HG03460 (cell line): Measurements from ENCODE around the gene ZFAND5.

Experiments used
- ATAC-seq: cut with Tn5 transposase; IDR thresholded peaks from one replicate; pipeline ENCODE4 v1.9.1; 2021; ENCODE audit not compliant: unreplicated experiment

The ZFAND5 gene

DNA sequence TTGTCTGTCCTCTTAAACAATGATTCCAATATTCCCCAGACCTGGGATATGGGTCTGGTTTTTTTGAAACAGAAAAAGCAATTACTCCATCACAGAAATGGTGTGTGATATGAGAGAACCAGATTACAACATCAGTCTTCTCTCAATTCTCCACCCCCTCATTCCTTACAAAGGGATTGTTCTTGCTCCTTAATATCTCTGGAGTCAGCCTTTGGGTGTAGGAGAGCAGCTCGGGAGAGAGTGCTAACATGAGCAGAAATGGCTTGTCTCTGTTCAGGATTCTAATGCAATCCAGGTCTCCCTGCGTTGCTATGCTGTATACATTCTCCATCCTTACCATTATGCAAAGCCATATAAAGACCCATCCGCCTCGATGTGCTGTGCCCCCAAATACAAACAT, 32.7 kb downstream of the ZFAND5 start:
- no peak for ATAC-seq

DNA sequence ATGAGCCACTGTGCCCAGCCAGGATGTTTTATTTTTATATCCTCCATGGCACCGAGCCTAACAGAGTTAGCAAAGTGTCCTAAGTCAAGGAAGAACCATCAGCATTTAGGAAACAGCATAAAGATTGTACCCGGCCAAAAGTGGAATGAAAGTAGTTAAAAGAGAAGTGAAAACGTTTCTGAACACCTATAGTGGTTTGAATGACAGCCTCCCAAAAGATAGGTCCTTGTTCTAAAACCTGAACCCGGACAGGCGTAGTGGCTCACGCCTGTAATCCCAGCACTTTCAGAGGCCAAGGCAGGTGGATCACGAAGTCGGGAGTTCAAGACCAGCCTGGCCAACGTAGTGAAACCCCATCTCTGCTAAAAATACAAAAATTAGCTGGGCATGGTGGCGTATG, 37.4 kb downstream of the ZFAND5 start:
- ATAC-seq = no peak

DNA sequence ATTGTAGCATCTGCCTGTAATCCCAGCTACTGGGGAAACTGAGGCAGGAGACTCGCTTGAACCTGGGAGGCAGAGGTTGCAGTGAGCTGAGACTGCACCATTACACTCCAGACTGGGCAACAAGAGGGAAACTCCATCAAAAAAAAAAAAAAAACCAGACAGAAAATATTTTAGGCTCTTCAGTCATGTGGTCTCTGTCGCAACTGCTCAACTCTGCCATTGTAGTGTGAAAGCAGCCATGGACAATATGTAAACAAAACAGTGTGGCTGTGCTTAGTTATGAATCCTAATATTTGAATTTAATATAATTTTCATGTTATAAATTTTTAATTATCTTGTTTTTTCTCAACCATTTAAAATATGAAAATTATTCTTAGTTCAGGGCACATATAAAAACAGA, 38.4 kb downstream of the ZFAND5 start:
- ATAC-seq = no peak

DNA sequence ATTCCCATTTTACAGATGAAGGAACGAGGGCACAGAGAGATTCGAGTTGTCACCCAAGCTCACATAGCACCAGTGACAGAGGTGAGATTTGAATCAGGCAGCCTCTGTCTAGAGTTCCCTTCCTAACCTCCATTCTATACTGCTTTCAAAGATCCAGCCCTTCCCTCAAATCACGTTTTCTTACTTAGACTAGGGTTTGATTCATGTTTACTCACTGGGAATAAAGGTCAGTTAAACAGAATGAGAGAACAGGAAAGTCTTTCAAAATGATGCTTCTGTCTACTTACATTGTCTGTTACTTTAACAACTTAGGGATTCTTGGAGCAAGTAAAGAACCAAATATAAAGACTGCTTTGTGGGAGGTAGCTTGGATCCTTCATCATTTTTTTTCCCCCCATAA, 40.0 kb downstream of the ZFAND5 start:
- no peak for ATAC-seq

DNA sequence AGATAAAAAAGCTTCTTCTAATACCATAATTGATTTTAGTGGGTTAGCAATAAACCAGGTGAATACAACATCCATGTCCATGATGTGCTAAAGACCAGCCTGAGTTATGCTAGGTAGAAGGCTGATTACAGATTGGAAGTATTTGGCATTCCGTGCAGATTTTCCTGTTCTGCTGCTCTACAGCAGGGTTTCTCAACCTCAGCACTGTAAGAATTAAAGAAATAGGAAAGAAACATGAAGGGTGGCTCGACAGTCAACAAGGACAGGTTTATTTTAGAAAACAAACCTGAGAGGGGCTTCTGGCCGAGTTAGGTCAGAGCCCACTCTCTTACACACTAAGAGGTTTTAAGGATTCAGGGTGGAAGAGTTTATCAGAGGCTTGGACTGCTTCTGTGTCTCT, 42.3 kb downstream of the ZFAND5 start:
- no peak for ATAC-seq

DNA sequence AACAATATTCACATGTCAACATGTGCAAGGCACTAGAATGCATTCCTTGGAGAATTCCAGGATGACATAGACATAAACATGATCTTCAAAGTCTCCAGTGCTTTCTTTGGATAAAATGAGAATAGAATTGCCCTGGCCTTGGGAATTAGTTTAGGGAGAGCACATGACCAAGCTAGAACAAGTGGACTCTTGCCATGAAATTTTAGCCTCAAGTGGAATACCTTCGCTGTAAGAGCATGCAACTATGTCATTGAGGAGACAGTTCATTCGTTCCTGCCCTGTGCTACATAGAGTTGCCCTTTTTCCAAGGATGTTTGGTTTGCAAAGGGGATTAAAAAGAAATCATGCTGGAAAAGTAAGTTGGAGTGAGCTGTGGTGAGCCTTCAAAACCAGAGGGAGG, 42.7 kb downstream of the ZFAND5 start:
- ATAC-seq = no peak

DNA sequence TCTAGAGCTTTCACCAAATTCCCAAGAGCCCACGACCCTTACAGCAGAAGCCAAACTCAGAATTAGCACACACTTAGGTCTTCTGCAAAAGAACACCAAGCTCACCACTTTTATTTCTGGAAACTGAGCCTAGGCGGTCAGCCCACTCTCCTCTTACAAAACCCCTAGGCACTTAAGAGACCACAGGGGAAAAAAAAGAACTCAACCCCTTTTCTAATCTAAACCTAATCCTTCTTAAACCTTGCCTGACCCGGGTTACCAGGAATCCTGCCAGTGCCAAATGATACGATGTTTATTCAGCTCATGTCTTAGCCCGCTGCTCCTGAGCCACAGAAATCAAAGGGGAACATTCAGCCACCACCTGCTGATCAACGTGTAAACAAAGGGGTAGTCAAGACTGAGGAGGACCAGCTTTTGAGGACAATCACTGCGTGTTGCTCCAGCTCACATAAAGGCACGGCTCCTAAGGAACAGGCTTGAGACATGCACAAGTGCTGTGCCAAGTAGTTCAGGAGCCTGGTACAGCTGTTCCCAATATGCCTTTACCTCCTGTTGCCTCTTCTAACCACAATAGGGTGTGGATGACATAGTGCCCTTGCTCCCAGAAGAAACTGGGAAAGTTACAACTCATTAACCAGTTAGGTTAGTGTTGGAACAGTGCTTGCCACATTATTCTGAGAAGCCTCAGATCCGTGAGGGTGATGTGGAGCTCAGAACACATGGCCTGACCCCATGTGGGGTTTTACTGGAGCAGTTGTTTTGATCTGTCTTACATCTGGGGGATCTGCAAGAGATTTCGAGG, 49.3 kb downstream of the ZFAND5 start:
- ATAC-seq = no peak

DNA sequence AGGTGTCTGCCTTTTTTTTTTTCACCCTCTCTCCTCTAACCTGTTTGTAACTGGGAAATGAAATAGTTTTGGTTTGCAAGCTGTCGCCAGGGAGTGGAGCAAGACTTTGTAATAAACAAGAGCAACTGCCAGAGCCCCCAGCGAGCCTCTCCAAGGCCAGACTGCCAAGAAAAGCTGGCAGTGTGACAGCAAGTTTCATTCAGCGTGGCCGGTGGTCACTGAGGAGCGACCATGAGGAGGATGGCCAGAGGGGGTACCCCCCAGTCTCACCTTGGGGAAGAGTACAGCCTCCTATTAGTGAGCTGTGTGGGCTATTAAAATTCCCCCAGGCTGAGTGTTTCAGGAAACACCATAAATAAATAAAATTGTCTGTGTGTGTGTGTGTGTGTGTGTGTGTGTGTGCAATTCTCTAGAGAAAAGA, 49.9 kb downstream of the ZFAND5 start:
- ATAC-seq = no peak

DNA sequence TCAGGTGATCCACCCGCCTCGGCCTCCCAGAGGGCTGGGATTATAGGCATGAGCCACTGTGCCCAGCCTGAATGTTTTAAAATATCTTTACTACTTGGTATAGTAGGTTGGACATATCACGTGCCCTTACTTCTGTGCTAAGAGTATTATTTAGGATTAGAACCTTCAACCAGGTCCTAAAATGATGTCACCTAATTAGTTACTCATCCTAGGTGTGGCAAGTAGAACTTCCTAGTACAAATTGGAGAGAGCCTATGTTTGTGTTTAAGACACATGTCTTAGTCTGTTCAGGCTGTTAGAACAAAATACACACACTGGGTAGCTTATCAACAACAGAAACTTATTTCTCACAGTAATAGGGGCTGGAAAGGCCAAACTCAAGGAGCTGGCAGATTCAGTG, 51.5 kb downstream of the ZFAND5 start:
- no peak for ATAC-seq

DNA sequence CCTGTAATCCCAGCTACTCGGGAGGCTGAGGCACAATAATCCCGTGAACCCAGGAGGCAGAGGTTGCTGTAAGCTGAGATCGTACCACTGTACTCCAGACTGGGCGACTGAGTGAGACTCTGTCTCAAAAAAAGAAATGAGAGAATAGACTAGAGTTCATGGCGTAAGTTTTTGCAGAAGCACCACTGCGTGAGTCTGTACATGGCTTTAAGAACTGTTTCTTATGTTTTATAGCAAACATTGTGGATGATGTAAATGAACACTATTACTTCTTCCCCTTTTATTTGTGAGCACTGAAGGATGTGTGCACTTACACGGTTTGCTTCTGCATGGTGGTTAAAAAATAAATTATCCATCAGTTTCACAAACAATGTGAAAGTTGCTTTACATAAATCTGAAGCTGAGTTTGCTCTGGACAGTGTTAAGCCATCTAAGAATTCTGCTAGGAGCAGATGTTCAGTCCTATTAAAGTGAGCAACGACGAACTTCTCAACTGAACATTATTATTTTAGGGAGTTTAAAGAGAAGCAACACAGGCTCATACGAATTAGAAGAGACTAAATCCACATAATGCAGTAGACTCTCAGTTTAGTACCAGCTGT, 52.5 kb downstream of the ZFAND5 start:
- peak; percentile 54 for ATAC-seq

DNA sequence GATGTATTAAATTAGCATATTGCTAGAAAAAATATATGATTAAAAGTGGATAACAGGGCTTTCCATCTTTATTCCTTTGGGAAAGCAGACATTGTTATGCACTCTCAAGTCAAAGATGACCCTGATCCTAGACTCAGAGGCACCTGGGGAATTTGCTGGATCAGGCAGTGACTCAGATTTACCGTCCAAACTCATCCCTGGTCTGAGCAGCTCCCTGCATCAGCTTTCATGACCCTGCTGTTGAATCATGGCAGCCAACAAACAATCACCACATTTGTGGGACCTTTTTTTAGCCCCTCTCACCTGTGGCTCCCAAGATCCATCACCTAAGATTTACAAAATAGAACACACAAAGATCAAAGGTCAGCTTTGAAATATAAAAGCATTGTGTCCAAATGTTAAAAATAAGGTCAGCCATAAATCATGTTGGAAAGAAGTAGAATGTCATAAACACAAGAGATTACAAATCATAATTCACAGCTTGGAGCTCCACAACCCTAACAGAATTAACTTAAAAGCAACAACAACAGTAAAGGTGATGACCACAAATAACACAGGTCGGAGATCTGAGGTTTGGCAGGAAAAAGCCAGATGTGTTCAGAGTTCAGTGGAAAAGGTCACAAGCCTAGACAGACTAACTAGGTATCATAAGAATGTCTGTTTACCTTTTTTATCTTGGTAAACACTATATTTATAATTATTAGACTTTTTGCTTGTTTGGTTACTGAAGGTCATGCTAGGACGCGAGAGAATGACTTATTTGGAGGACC, 55.5 kb downstream of the ZFAND5 start:
- ATAC-seq = no peak

DNA sequence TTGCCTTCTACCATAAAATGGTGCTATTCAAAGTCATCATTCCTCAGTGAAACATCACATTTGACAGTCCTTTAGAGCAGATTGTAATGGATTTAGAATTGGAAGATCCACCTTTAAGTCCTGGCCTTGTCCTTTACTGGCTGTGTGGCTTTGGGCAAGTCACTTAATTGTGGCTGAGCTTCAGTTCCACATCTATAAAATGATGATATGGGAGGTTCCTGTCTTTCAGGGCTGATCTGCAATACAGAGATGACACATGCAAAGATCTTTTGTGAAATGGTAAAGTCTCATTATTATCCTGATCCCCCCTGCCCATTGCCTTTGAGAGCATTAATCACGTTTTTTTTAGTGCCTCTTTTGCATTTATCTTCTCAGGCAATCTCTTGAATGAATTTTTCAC, 58.2 kb downstream of the ZFAND5 start:
- no peak for ATAC-seq

DNA sequence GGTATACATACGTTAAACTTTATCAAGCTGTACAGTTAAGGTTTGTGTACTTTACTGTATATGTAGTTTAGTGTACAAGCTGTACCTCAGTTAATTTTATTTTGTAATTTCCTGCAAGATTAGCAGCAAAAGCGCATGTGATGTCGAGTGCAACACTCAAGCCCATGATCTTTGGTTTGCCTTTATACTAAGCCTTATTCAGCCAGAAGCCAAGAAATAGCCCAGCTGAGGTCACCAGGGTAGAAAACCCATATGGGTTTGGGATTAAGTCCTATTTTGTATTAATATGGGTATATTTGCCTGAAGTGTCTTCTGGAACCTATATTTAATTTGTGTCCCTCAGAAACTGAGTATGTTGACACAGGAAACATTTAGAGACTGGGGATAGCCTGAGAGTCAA, 59.3 kb downstream of the ZFAND5 start:
- ATAC-seq = no peak

DNA sequence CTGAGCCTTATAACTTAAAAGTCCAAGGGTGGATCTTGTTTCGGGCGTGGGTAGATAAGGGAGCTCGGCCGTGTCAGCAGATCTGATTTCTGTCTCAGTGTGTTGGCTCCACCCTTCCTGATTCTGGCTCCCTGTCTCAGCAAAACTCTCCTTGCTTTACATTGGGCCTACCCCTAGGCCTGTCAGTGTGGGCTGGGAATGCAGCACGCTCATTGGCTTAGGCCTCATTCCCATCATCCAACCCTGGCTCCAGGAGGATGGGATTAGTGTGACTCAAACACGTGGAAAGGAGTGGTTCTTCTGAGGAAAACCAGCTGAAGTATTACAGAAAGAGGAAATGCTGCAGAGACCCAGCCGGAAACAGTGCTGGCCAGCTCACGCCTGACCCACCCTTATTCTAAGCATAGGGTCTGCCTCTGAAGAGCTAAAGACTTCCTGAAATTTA, 59.9 kb downstream of the ZFAND5 start:
- peak; percentile 79 for ATAC-seq

DNA sequence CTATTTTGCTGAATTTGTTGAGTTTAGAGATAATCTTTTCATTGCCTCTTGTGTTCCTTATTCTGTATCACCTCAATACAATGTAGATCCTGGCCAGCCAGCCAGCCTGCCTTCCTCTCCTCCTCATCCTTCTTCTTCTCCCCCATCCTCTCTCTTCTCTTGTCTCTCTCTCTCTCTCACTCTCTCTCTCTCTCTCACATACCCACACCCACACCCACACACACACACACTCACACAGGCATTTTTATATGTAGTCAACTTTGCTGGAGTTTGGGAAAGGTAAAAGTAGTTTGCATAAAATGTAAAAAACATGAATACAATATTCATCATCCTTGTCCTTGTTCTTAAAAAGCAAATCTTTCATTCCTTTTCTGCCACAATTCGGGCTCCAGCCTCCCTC, 60.5 kb downstream of the ZFAND5 start:
- no peak for ATAC-seq
